HUDEP-2 (cell line): Measurements from ENCODE around the gene TIMP1.
A peak's percentile ranks its signal among the peaks of the same experiment; 100 is the strongest.

Source experiments
- DNase-seq, 76 experiments: peaks; one replicate each; lab custom pipeline; 2025; ENCODE audit not compliant: unreplicated experiment in 76 of 76; lab: John Stamatoyannopoulos, UW

TIMP1 gene

DNA sequence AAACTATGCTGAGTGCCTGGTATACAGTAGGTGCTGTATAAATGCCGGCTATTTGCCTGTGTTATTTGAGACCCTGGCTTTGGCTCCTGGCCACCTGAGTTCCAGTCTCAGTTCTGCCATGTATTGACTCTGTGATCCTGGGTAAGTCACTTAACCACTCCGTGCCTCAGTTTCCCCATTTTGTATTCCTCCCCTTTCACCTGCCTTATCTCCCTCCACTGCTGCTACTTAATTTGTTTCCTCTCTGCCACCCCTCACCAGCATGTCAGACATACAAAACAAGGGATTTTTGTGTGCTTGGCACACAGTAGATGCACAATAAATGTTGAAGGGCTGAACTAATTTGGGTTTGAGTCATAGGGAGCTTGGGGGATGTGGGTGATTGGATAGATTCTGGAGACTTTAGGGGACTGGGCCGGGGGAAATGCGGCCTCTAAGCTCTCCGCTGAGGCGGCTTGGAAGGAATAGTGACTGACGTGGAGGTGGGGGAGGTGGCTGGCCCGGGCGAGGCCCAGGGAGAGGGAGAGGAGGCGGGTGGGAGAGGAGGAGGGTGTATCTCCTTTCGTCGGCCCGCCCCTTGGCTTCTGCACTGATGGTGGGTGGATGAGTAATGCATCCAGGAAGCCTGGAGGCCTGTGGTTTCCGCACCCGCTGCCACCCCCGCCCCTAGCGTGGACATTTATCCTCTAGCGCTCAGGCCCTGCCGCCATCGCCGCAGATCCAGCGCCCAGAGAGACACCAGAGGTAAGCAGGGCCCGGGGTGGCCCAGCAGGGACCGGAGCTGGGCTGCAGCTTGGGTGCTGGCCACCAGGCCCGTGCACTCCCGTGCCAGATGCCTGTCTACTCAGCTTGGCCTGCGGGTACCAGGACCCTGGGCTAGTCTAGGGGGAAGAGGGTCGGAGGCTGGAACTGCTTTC, at the start of gene TIMP1:
Gene TIMP1, plus strand, starts transcription at position 706 of the 917 bp plus-strand sequence. CDS start 980 bp downstream, outside the sequence.
- peak in 74 of 76 experiments; percentile 12 to 92 (median 82) for DNase-seq

- DNase-seq = no peak
Observed at GRCh38 chrX:47539860-47540259, 42.4 kb upstream of the TIMP1 start.

- peak in 46 of 76 experiments; percentile 0 to 65 (median 8) for DNase-seq
Observed at GRCh38 chrX:47540754-47541538, 41.3 kb upstream of the TIMP1 start.

DNA sequence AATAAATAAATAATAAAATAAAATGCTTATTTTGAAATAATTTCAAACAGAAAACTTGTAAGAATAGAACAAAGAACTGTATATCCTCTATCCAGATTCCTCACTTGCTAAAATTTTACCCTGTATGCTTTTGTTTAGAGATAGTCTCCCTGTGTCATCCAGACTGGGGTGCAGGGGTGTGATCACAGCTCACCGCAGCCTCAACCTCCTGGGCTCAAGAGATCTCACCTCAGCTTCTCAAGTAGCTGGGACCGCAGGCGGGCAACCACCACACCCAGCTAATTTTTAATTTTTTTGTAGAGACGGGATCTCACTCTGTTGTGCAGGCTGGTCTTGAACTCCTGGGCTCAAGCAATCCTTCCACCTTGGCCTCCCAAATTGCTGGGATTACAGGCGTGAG, 38.7 kb upstream of the TIMP1 start:
- DNase-seq = no peak

GRCh38 chrX:47556045-47556623, 26.1 kb upstream of the TIMP1 start:
- peak in 72 of 76 experiments; percentile 12 to 90 (median 74) for DNase-seq

GRCh38 chrX:47558436-47558835, 23.8 kb upstream of the TIMP1 start:
- no peak for DNase-seq

- DNase-seq = no peak
Observed at GRCh38 chrX:47560179-47560933, 21.9 kb upstream of the TIMP1 start.

- peak in 75 of 76 experiments; percentile 55 to 98 (median 93) for DNase-seq
Observed at GRCh38 chrX:47560934-47561658, 21.1 kb upstream of the TIMP1 start, which contains the start of gene ARAF. Gene ARAF (plus strand): TSS chrX:47561205. CDS start chrX:47562968, 1,763 bp downstream.

DNA sequence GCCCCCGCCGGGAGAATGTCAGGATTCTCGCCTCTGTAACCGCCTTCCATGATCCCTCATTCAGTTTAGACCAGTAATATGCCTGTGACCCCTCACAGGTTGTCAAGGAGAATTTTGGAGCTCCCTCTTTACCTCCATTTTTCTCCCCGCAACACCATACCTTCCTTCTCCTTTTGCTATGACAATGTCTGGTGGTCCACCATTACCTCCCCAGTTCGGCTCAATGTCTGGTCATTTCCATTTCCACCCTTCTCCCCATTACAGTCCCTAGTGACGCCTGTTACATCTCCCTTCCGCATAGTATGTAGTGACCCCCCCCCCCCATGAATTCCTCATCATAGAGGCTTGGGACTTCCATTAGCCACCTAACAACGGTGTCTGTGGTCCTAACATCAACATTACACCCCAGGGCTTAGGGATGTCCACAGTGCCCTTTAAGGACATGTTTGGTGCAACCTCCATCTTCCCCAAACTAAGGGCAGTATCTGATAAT, 20.5 kb upstream of the TIMP1 start:
- peak in 3 of 76 experiments; percentile 0 to 26 (median 22) for DNase-seq

DNA sequence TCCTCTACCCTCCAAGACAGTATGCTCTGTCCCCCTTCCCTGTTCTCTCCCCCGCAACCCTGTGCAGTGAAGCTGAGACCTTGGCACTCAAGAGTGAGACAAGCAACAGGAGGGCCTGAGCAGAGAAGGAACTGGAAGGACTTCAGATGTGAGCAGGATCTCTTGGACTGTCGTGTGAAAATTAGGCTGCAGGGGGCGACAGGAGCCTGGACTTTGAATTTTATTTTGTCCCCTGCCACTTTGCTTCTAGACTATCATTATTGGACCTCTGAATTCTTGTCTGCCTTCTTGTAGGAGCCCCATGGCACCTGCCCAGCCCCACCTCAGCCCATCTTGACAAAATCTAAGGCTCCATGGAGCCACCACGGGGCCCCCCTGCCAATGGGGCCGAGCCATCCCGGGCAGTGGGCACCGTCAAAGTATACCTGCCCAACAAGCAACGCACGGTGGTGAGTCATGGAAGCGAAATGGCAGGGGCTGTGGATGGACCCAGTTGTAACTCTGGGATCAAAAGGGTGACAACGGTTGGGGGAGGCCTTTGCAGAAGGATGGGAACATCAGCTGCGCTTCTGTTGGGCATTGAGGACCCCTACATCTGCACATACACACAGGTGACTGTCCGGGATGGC, 19.5 kb upstream of the TIMP1 start:
- DNase-seq = peak in 45 of 76 experiments; percentile 0 to 46 (median 16)

DNA sequence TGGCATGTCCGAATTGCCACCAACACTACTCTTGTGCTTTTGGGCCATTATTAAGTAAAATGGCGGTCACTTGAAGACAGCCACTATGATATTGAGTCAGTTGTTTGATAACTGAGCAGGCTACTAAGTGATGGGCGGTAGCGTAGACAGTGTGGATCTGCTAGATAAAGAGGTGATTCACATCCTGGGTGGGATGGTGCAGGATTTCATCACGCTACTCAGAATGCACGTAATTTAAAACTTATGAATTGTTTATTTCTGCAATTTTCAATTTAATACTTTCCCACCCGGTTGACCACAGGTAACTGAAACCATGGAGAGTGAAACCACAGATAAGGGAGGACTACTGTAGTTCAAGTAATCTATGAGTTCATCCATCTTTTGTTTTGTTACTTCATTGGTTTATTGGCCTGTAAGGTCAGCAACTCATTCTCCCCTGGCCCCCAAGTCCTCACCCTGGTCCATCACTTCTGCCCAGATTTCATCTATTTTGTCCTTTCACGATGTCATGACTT, 18.4 kb upstream of the TIMP1 start:
- DNase-seq = peak in 44 of 76 experiments; percentile 1 to 72 (median 31)

GRCh38 chrX:47564438-47565085, 17.7 kb upstream of the TIMP1 start:
- no peak for DNase-seq

DNA sequence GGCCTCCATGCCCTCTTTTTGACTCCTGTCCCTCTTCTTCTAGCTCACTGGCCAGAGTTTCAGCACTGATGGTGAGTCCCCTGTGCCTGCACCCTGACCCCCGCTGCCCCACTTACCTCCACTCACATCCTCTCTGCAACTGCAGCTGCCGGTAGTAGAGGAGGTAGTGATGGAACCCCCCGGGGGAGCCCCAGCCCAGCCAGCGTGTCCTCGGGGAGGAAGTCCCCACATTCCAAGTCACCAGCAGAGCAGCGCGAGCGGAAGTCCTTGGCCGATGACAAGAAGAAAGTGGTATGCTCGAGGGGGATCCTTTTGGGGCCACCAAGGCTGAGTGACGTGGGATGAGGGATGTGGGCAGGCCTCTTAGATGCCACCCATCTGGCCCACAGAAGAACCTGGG, 15.4 kb upstream of the TIMP1 start:
- no peak for DNase-seq

GRCh38 chrX:47568656-47569295, 13.5 kb upstream of the TIMP1 start:
- peak in 29 of 76 experiments; percentile 2 to 31 (median 12) for DNase-seq

DNA sequence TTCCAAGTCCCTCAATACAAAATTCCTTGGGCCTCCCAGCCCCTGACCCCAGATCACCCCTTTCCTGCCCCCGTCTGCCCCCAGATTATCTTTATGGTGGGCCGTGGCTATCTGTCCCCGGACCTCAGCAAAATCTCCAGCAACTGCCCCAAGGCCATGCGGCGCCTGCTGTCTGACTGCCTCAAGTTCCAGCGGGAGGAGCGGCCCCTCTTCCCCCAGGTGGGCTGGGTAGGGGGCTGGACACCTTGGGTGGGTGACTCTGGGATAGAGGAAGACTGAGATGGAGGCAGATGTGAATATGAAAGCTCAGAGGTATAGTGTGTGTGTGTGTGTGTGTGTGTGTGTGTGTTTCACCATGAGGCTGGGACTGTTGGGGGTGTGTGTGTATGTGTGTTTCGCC, 11.4 kb upstream of the TIMP1 start:
- no peak for DNase-seq

GRCh38 chrX:47571215-47571614, 11.0 kb upstream of the TIMP1 start:
- no peak for DNase-seq

DNA sequence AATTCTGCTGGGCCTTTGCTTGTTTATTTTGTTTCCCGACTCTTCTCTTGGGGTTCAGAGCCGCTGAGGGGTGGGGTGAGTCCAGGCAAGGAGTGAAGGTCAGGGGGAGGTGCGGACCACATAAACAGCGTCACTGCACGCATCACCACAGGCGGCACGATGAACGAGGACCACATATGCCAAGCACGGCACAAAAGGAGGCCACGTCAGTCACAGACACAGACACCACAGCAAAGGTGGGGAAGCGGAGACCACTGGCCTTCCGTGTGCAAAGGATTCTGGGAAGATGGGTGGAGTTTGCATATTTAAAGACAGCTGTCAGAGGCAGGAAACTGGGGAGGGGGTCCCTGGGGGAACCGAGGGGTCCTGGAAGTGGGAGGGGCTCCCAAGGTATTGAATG, 10.3 kb upstream of the TIMP1 start:
- no peak for DNase-seq
